GM10266 (cell line): ENCODE data around the gene AACS.
A peak's percentile ranks its signal among the peaks of the same experiment; 100 is the strongest.

Experiments
- DNase-seq: peaks from one replicate; pipeline ENCODE4 v3.0.0; 2012; ENCODE audit errors: extremely low spot score
- CTCF ChIP-seq: IDR thresholded peaks from 2 replicates; pipeline ENCODE4 v1.5.1; 2012; ENCODE audit warnings: mild to moderate bottlenecking, low read depth; ENCODE audit not compliant: control insufficient read depth, insufficient read depth; ENCODE audit errors: missing control alignments

Gene AACS

GRCh38 chr12:125178222-125178621 is 113.0 kb downstream of the AACS start:
- DNase-seq, result no peak
- no peak for TF ChIP-seq CTCF

GRCh38 chr12:125180144-125180543 is 114.9 kb downstream of the AACS start:
- no peak for DNase-seq
- TF ChIP-seq CTCF, result no peak

GRCh38 chr12:125181107-125181506 is 115.9 kb downstream of the AACS start:
- TF ChIP-seq CTCF, result no peak
- no peak for DNase-seq

- peak; percentile 90 for DNase-seq
- TF ChIP-seq CTCF, result peak; percentile 99
These were observed 118.2 kb downstream of the AACS start for GRCh38 chr12:125183187-125184067.

GRCh38 chr12:125184213-125184967 is 119.2 kb downstream of the AACS start:
- TF ChIP-seq CTCF, result no peak
- peak; percentile 23 for DNase-seq

- peak; percentile 12 for DNase-seq
- TF ChIP-seq CTCF, result no peak
These were observed 120.1 kb downstream of the AACS start for GRCh38 chr12:125185311-125185739.
